ENCODE measurements around the gene FAM117A.

DNA sequence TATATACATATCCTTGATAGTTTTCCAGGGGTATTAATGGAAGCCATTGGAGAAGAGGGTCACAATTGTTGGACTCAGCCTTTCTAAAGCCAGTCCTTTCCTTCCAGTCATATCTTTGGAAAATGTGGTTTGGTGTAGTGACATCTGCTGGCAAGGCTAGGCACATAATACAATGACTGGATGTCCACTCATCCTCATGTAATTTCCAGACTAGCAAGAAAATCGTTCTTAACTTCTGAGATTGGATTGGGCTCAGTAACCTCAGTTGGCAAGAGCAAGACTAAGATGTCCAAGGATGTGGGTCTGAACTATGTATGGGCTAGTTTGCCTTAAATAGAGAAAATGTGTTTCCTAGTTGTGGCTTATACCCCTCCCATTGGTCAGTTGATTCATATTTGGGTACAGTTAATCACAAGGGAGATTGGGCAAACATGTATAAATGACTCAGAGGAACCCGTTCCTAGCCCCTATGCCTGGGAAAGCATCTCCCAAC is 15.9 kb upstream of the FAM117A start:
- TF ChIP-seq CTCF (IDR thresholded peaks at IDR 0.05 in 2 of 3, conservative IDR thresholded peaks at IDR 0.05 in 1 of 3; ENCODE audit: control insufficient read depth in 2 of 3, extremely low read depth in 1 of 3, insufficient read depth in 1 of 3, low read depth in 3 of 3, low read length in 3 of 3), result peak; percentile 53 to 71 (median 56); a peak in 5 of 6 replicates
- TF ChIP-seq NRF1 (conservative IDR thresholded peaks at IDR 0.05; ENCODE audit: low read depth, low read length), result no peak
- TF ChIP-seq EP300 (IDR thresholded peaks at IDR 0.05; ENCODE audit: borderline replicate concordance in 1 of 2, control insufficient read depth in 1 of 2, low read depth in 2 of 2, low read length in 2 of 2), result no peak
- TF ChIP-seq TAF1 (IDR thresholded peaks at IDR 0.05; ENCODE audit: borderline replicate concordance, low read depth, low read length), result no peak

All from GM12878 (cell line).